Prostate gland (tissue), 2 donors: ENCODE data around the gene L3HYPDH. TPM values are rescaled to one million over a fixed set of nuclear protein-coding genes. Genes with fewer than 3 reads are reported as not detected.

Experiments
- DNase-seq: peaks from one replicate; pipeline ENCODE4 v3.0.0-alpha.2; 2019; ENCODE audit warnings: low spot score
- H3K27ac ChIP-seq, 2 donors: fragments of 200-600 bp; sonication (generic); 2 replicates each; pipeline ENCODE4 v1.5.1; 2017 to 2019
- H3K27me3 ChIP-seq: fragments of 200-600 bp; sonication (generic); replicated peaks from 2 replicates; pipeline ENCODE4 v1.5.1; 2019; ENCODE audit not compliant: insufficient read depth
- H3K36me3 ChIP-seq, 2 donors: fragments of 200-600 bp; sonication (generic); 1 replicate in 1 of 2; 2 replicates in 1 of 2; pipeline versions ENCODE4 v1.5.1 to v1.8.1; 2017 to 2019
- H3K4me1 ChIP-seq: fragments of 200-600 bp; sonication (generic); replicated peaks from 2 replicates; pipeline ENCODE4 v1.5.1; 2019
- H3K4me3 ChIP-seq, 2 donors: fragments of 200-600 bp; sonication (generic); 2 replicates each; pipeline ENCODE4 v1.5.1; 2017 to 2019
- H3K9me3 ChIP-seq: fragments of 200-600 bp; sonication (generic); 2 replicates; pipeline ENCODE4 v1.5.1; 2017
- CTCF ChIP-seq, 4 experiments: fragments of 200-600 bp in 2 of 4; fragments of 450-650 bp in 2 of 4; sonication (generic) in 2 of 4; IDR thresholded peaks; 1 replicate in 3 of 4; 2 replicates in 1 of 4; pipeline ENCODE4 v1.5.1; 2016 to 2019; ENCODE audit warnings: antibody characterized with exemption in 4 of 4, mild to moderate bottlenecking in 2 of 4, moderate library complexity in 2 of 4
- POLR2A ChIP-seq: fragments of 450-650 bp; IDR thresholded peaks from one replicate; pipeline ENCODE4 v1.6.1; 2016; ENCODE audit warnings: antibody characterized with exemption, mild to moderate bottlenecking
- POLR2AphosphoS5 ChIP-seq: sonication (generic); formaldehyde crosslinking; IDR thresholded peaks from one replicate; pipeline ENCODE4 v1.6.1; 2017; ENCODE audit warnings: antibody characterized with exemption
- WGBS: methylation state at CpG from one replicate; pipeline ENCODE4 v1.1.5; 2018; 5-methylcytosine and 5-hydroxymethylcytosine counted together
- intact Hi-C: fragments of 100-400 bp; cut with DNase I; formaldehyde crosslinking; loops from one replicate; pipeline ENCODE4 v1.14.2; 2022
- total RNA-seq, 2 donors: library from RNA; depleted of rRNA; stranded (reverse); fragments of >200 nt; gene quantifications; one replicate each; pipeline ENCODE4 v1.1.0, GENCODE V29; 2016

The L3HYPDH gene
- total RNA-seq, 2 donors from 2014 or later: 34.6 to 50.3 TPM

DNA sequence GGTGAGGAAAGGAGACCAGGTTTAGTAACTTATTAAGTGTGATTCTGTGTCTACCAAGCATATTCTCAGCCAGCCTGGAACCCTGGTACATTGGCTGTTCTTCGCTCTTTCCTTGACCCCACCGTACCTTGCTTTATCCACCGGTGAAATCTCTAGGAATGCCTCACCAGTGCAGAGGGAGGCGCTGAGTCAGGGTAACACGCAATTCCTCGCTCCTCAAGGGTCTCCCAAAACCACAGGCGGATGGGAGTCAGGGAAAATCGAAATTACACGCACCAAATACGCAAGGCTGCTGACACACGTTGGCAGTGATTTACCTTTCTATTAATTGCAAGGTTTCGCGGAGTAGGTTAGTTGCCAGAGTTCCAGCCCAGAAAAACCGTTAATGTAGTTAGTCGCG, 845 bp downstream of the L3HYPDH start:
- H3K4me1 ChIP-seq: no peaks in the 10 kb centered on the region
- 2% methylated on average over 16 of the region's 16 CpGs for WGBS

DNA sequence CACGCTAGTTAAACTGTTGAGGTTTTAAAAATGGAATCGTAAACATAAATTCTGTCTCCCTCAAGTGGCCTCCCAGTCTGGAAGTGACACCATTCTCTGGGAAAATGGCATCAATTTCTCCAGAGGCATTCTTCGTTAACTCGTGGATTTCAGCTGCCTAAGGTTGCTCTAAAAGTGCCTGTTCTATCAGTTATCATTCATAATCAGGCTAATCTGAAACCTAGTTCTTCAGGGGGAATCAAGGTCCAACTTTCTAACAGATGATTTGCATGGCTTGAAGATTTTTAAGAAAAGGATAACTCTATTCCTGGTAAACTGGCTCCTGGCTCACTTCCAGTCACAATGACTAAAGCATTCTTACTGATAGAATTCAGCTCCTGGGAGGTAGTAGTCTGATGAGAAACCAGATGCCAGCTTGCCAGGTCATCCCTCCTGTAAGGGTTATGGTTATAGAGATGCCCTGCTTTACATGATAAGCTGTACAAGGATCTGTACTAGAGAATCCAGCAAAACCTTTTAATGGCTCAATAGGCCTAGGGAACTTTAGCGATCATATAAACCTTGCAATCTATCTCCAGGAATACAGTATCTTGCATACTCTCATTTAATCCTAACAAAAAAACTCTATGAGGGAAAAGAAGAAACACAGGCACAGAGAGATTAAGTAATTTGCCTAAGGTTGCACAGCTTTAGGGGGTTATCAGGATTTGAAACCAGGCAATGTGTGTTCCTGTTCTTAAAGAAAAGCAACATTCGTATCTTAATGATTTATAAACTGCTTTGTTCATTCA, 1.5 kb downstream of the L3HYPDH start:
- WGBS: 42% methylated on average over 6 of the region's 6 CpGs
- peak; percentile 12 for DNase-seq
- peak overlapping the region; percentile 81 to 89 for H3K4me3 ChIP-seq
- TF ChIP-seq POLR2A (no peak), CTCF (IDR thresholded peaks at IDR 0.05) (no peak), POLR2AphosphoS5 (no peak)
- intact Hi-C loops: no loop called here
- no peaks in the 10 kb centered on the region for H3K4me1 ChIP-seq
- H3K36me3 ChIP-seq: no peaks in the 10 kb centered on the region
- no peaks in the 10 kb centered on the region for H3K9me3 ChIP-seq
- peak overlapping the region; percentile 92 to 95 for H3K27ac ChIP-seq
- no peaks in the 10 kb centered on the region for H3K27me3 ChIP-seq

More for the DNA sequence above, 845 bp downstream of the L3HYPDH start:
- H3K27me3 ChIP-seq: no peaks in the 10 kb centered on the region
- peak overlapping the region; percentile 92 to 95 for H3K27ac ChIP-seq
- H3K4me3 ChIP-seq: peak overlapping the region; percentile 81 to 89
- no peak for DNase-seq
- no peaks in the 10 kb centered on the region for H3K9me3 ChIP-seq
- H3K36me3 ChIP-seq: no peaks in the 10 kb centered on the region
- TF ChIP-seq POLR2A: no peak
- TF ChIP-seq CTCF (IDR thresholded peaks at IDR 0.05): no peak
- TF ChIP-seq POLR2AphosphoS5: no peak
- intact Hi-C loops: no loop called here

DNA sequence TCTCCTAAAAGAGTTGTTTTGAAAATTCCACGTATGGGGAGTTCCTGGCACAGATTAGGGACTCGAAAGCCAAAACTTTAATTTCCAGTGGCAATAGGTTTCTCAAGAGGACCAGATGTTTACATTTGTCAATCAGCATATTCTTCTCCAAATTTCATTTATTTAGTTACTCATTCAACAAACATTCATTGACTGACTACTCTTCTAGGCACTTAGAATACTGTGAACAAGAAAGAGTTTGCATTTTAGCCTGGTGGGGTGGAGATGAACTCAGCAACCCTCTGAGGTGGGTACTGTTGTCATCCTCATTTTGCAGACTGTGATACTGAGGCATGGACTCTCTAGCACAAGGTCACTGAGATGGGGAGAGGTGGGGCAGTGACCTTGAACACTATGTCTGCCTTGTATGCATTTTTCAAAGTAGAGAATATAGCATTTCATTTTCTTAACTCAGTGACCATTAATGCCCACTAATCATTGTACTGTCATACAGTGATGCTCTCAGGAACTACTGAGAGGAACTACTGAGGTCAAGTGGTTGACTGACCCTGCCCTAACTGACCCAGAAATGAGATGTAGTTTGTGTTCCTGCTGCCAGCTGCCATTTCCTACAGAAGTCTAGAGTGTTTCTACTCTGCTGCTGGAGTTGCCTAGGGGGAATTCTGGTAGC, 2.2 kb downstream of the L3HYPDH start:
- Histone ChIP-seq H3K4me3 (peak overlapping the region in 1 of 2 donors; percentile 81), H3K9me3 (no peaks in the 10 kb centered on the region), H3K27ac (peak overlapping the region in 1 of 2 donors; percentile 92), H3K27me3 (no peaks in the 10 kb centered on the region), H3K4me1 (no peaks in the 10 kb centered on the region), H3K36me3 (no peaks in the 10 kb centered on the region)
- intact Hi-C loops: no loop called here
- no peak for DNase-seq
- TF ChIP-seq CTCF (IDR thresholded peaks at IDR 0.05): no peak
- no peak for TF ChIP-seq POLR2AphosphoS5
- no peak for TF ChIP-seq POLR2A
- 39% methylated on average over 2 of the region's 2 CpGs for WGBS

DNA sequence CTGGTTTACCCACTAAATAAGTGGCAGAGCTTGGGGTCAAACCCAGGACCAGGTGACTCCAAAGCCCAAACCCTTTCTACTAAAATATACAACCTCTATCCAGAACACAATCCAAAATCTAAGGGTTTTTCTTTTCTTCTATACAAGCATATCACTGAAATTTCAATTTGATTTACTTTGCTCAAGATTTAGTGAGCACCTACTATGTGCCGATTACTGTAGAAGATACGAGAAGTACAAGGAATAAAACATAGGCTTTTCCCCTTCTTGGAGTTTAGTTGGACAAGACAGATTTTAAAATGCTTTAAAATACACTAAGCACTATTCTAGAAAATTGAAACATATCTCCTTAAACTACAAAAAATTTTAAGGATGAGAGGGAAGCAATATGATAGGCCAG, 2.8 kb downstream of the L3HYPDH start:
- Histone ChIP-seq H3K27ac (no peak overlapping the region), H3K27me3 (no peaks in the 10 kb centered on the region), H3K4me3 (no peak overlapping the region), H3K4me1 (no peaks in the 10 kb centered on the region), H3K9me3 (no peaks in the 10 kb centered on the region), H3K36me3 (no peaks in the 10 kb centered on the region)
- TF ChIP-seq CTCF (IDR thresholded peaks at IDR 0.05) (no peak), POLR2AphosphoS5 (no peak), POLR2A (no peak)
- 93% methylated on average over 2 of the region's 2 CpGs for WGBS
- intact Hi-C loops: no loop called here
- no peak for DNase-seq
